ENCODE data around the gene LDLRAD3.

DNA sequence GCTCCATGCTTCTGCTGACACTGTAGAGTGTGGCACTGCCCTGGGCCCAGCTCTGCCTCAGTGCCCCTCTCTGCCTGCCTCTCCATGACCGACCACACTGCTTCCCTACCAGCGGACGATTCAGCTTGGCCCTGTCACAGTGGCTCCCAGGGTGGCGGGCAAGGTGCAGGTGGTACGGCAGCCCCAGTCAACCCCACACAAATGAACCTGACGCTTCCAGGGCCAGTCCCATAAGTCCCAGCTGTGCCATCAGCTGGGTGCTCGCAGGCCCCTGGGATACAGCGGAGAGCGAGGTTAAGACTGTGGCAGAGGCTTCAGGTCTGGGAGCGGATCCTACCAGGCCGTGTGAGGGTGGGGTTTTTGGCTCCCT lies 134.8 kb downstream of the LDLRAD3 start:
- TF ChIP-seq, protein P1, sequence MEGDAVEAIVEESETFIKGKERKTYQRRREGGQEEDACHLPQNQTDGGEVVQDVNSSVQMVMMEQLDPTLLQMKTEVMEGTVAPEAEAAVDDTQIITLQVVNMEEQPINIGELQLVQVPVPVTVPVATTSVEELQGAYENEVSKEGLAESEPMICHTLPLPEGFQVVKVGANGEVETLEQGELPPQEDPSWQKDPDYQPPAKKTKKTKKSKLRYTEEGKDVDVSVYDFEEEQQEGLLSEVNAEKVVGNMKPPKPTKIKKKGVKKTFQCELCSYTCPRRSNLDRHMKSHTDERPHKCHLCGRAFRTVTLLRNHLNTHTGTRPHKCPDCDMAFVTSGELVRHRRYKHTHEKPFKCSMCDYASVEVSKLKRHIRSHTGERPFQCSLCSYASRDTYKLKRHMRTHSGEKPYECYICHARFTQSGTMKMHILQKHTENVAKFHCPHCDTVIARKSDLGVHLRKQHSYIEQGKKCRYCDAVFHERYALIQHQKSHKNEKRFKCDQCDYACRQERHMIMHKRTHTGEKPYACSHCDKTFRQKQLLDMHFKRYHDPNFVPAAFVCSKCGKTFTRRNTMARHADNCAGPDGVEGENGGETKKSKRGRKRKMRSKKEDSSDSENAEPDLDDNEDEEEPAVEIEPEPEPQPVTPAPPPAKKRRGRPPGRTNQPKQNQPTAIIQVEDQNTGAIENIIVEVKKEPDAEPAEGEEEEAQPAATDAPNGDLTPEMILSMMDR (IDR thresholded peaks at IDR 0.05 in 8 of 11, conservative IDR thresholded peaks at IDR 0.05 in 3 of 11), result no peak
- no peak for TF ChIP-seq POLR2A (IDR thresholded peaks at IDR 0.05)
- TF ChIP-seq POLR2AphosphoS5 (IDR thresholded peaks at IDR 0.05), result no peak

All from spleen (tissue), 7 donors.